Measurements from ENCODE around the gene ENAH. TPM values are rescaled to one million over a fixed set of nuclear protein-coding genes. Genes with fewer than 3 reads are reported as not detected.
A peak's percentile ranks its signal among the peaks of the same experiment; 100 is the strongest.

Gene ENAH
- total and polyA plus RNA-seq, 4 donors, result 15.5 to 89.4 (median 48.4) TPM

DNA sequence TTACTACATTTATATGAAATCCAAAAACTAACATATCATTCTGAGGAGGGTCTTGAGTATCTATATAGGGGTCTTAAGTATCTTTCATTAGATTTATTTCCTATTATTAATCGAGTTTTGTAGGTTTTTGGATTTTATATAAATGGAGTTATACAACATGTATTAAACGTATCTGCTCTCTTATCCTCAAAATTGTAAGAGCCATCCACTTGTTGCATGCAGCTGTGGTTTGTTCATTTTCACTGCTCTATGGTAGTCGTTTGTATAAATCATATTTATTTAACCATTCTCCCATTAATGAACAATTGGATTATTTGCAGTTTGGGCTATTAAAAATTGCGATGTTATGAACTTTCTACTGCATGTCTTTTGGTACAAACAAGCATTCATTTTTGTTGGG is 97.1 kb downstream of the ENAH start:
- WGBS, 2 donors, result 89 to 97% methylated on average over 4 of the region's 4 CpGs
- TF ChIP-seq, protein P1, sequence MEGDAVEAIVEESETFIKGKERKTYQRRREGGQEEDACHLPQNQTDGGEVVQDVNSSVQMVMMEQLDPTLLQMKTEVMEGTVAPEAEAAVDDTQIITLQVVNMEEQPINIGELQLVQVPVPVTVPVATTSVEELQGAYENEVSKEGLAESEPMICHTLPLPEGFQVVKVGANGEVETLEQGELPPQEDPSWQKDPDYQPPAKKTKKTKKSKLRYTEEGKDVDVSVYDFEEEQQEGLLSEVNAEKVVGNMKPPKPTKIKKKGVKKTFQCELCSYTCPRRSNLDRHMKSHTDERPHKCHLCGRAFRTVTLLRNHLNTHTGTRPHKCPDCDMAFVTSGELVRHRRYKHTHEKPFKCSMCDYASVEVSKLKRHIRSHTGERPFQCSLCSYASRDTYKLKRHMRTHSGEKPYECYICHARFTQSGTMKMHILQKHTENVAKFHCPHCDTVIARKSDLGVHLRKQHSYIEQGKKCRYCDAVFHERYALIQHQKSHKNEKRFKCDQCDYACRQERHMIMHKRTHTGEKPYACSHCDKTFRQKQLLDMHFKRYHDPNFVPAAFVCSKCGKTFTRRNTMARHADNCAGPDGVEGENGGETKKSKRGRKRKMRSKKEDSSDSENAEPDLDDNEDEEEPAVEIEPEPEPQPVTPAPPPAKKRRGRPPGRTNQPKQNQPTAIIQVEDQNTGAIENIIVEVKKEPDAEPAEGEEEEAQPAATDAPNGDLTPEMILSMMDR (IDR thresholded peaks at IDR 0.05; ENCODE audit: control extremely low read depth, extremely low read depth), result no peak
- H3K4me1 ChIP-seq (ENCODE audit: control insufficient read depth in 5 of 5, insufficient read depth in 5 of 5, low read length in 5 of 5), result peaks cover 0 to 9% (median 0%) of the 10 kb centered on the region in 5 donors
- H3K9me3 ChIP-seq (ENCODE audit: control insufficient read depth in 4 of 4, insufficient read depth in 3 of 4, low read length in 3 of 4), result peaks cover 0 to 3% (median 0%) of the 10 kb centered on the region in 4 donors
- peaks cover 0 to 14% (median 8%) of the 10 kb centered on the region in 4 donors for H3K36me3 ChIP-seq (ENCODE audit: control insufficient read depth in 4 of 4, insufficient read depth in 4 of 4, low read length in 4 of 4)
- no peak overlapping the region for H3K27ac ChIP-seq (ENCODE audit: low read depth in 1 of 2, low read length in 1 of 2)
- no peaks in the 10 kb centered on the region for H3K27me3 ChIP-seq (ENCODE audit: control insufficient read depth in 3 of 3, insufficient read depth in 3 of 3, low read length in 2 of 3)
- DNase-seq (no peak), ATAC-seq (ENCODE audit: insufficient read depth, low FRiP score) (no peak)
- no peak overlapping the region for H3K4me3 ChIP-seq
- no peak overlapping the region for H3K9ac ChIP-seq (ENCODE audit: insufficient read depth in 1 of 2, low read length in 2 of 2)

DNA sequence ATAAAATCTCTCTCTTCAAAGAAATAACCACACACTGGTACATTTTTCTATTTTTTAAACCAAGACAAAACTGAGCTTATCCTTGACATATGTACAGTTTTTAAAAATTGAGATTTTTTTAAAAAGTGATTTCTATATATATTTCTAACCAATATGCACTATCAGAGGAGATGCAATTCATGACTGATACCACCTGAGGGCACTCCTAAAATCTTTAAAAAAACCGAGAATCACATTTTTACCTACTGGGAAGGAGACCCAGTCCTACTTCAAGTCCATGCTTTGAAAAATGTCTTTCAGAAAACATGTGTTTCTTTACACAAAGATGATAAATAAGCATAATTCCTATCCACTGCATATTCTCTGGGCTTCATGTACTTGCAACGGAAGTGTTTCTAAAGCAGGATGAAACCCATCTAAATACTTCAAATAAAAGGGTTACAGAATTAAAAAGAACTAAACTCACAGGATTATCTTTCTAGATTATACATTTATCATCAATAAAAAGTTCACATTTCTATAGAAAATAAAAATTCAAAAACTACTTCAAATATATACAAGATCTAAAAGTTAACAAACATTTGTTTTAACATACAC is 98.6 kb downstream of the ENAH start:
- DNase-seq (peak in 1 of 3 donors; percentile 26), ATAC-seq (ENCODE audit: insufficient read depth, low FRiP score) (no peak)
- H3K27ac ChIP-seq (ENCODE audit: low read depth in 1 of 2, low read length in 1 of 2), result no peak overlapping the region
- TF ChIP-seq, protein P1 (IDR thresholded peaks at IDR 0.05; ENCODE audit: control extremely low read depth, extremely low read depth), result peak; percentile 30
- WGBS, 2 donors, result 46 to 55% methylated on average over 2 of the region's 2 CpGs
- no peak overlapping the region for H3K4me3 ChIP-seq
- peaks cover 0 to 3% (median 0%) of the 10 kb centered on the region in 4 donors for H3K9me3 ChIP-seq (ENCODE audit: control insufficient read depth in 4 of 4, insufficient read depth in 3 of 4, low read length in 3 of 4)
- peaks cover 0 to 13% (median 7%) of the 10 kb centered on the region in 4 donors for H3K36me3 ChIP-seq (ENCODE audit: control insufficient read depth in 4 of 4, insufficient read depth in 4 of 4, low read length in 4 of 4)
- no peaks in the 10 kb centered on the region for H3K27me3 ChIP-seq (ENCODE audit: control insufficient read depth in 3 of 3, insufficient read depth in 3 of 3, low read length in 2 of 3)
- H3K9ac ChIP-seq (ENCODE audit: insufficient read depth in 1 of 2, low read length in 2 of 2), result no peak overlapping the region
- H3K4me1 ChIP-seq (ENCODE audit: control insufficient read depth in 5 of 5, insufficient read depth in 5 of 5, low read length in 5 of 5), result peaks cover 0 to 22% (median 5%) of the 10 kb centered on the region in 5 donors

DNA sequence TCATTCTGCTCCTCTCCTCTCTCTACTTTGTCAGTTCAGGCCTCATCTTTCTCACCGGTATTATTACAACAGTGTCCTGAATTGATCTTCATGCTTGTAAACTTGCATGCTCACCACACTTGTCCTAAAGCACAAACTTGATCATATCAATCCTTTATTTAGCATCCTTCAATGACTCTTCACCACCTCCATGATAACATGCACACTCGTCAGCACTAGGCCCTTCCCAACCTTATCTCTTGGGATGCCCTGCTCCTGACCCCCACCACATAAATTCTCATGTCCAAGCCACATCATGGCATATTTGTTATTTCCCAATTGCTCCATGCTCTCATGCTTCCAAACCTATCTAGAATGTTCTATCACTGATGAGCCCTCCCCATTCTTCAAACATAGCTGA is 103.1 kb downstream of the ENAH start:
- Histone ChIP-seq H3K9ac (ENCODE audit: insufficient read depth in 1 of 2, low read length in 2 of 2) (peak overlapping the region in 1 of 2 donors; percentile 26), H3K36me3 (ENCODE audit: control insufficient read depth in 4 of 4, insufficient read depth in 4 of 4, low read length in 4 of 4) (peaks cover 0 to 18% (median 2%) of the 10 kb centered on the region in 4 donors), H3K27ac (ENCODE audit: low read depth in 1 of 2, low read length in 1 of 2) (no peak overlapping the region), H3K27me3 (ENCODE audit: control insufficient read depth in 3 of 3, insufficient read depth in 3 of 3, low read length in 2 of 3) (no peaks in the 10 kb centered on the region), H3K9me3 (ENCODE audit: control insufficient read depth in 4 of 4, insufficient read depth in 3 of 4, low read length in 3 of 4) (no peaks in the 10 kb centered on the region), H3K4me1 (ENCODE audit: control insufficient read depth in 5 of 5, insufficient read depth in 5 of 5, low read length in 5 of 5) (peaks cover 0 to 22% (median 5%) of the 10 kb centered on the region in 5 donors), H3K4me3 (no peak overlapping the region)
- no peak for ATAC-seq (ENCODE audit: insufficient read depth, low FRiP score)
- DNase-seq, result no peak
- 86 to 92% methylated on average over 2 of the region's 2 CpGs for WGBS, 2 donors
- TF ChIP-seq, protein P1 (IDR thresholded peaks at IDR 0.05; ENCODE audit: control extremely low read depth, extremely low read depth), result no peak

Data from lung (tissue), 12 donors.